ENCODE results near the gene STRADA.

DNA sequence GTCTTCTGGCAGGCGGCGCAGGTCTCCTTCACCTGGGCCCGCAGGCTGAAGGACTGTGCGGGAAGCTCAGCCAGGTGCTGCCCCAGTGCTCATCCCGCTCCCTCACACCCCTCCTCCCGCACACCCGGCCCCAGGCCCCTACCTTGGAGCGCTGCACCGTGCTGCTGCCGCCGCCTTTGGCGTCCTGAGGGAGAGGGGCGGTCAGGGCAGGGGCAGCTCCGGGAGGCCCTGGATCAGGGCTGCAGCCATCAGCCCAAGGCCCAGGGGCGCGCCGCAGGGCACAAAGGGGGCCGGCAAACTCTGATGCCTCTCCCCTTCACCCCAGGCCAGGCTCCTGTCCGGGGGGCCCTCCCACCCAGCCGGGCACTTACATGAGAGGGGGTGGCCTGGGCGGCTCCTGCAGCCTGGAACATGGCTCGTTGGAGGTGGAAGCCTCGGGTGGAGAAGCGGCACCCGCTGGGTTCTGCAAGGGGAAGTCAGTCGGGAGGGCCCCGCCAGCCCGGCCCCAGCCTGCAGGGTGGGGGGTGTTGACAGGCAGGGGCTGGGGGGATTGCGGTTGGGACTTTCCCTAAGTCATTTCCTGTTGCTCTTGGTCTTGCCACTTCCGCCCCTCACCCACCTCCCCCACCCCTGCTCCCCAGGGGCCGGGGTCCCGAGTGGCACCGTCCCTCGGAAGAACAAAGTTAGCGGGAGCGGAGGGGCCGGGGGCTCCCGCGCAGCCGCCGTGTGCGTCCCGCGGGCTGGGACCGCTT lies 42.5 kb downstream of the STRADA start:
- TF ChIP-seq, protein P1, sequence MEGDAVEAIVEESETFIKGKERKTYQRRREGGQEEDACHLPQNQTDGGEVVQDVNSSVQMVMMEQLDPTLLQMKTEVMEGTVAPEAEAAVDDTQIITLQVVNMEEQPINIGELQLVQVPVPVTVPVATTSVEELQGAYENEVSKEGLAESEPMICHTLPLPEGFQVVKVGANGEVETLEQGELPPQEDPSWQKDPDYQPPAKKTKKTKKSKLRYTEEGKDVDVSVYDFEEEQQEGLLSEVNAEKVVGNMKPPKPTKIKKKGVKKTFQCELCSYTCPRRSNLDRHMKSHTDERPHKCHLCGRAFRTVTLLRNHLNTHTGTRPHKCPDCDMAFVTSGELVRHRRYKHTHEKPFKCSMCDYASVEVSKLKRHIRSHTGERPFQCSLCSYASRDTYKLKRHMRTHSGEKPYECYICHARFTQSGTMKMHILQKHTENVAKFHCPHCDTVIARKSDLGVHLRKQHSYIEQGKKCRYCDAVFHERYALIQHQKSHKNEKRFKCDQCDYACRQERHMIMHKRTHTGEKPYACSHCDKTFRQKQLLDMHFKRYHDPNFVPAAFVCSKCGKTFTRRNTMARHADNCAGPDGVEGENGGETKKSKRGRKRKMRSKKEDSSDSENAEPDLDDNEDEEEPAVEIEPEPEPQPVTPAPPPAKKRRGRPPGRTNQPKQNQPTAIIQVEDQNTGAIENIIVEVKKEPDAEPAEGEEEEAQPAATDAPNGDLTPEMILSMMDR (IDR thresholded peaks at IDR 0.05), result no peak
- TF ChIP-seq POLR2A (IDR thresholded peaks at IDR 0.05), result no peak
